ENCODE results near the gene ABHD17C. TPM values are rescaled to one million over a fixed set of nuclear protein-coding genes. Genes with fewer than 3 reads are reported as not detected.

ABHD17C gene
- total RNA-seq, 1 donor from 2014 or later = 7.5 TPM

DNA sequence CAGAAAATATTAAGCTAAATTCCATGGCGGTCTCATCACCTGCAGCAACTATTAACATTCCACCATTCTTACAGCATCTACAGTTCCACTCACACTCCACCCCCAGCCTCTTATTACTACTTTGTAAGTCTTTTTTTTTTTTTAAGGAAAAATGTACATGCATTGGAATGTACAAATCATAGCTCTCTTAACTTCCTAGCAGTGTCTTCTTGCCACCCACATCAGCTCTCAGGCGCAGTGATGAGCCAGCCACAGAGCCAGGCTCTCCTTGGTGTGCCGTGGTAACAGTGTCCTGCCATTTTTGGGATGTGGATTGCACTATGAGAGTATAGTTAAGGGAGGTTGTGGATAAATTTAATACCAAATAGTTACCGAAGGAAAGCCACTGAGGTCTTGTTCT, 17.8 kb downstream of the ABHD17C start:
- ATAC-seq = no peak

DNA sequence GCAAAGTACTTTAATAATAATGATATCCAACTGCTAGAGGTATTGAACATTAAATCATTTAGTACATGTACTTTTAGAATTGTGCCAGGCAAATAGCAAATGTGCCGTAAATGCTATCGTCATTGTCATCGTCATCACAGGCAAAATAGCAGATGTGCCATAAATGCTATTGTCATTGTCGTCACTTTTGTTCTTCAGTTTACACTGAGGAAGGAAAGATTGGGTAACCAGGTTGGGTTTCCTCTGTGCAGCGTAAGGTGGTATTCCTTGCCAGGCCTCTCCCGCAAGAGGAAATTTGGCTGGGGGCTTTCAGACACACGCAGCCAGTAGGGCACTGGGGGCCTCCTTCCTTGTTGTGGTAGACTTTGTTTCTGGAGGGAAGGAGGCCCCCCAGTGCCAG, 26.4 kb downstream of the ABHD17C start:
- intact Hi-C loops (cut with micrococcal nuclease) = no loop called here
- DNase-seq = no peak
- no peak for ATAC-seq

More for the DNA sequence above, 17.8 kb downstream of the ABHD17C start:
- intact Hi-C loops (cut with micrococcal nuclease) = no loop called here
- no peak for DNase-seq

DNA sequence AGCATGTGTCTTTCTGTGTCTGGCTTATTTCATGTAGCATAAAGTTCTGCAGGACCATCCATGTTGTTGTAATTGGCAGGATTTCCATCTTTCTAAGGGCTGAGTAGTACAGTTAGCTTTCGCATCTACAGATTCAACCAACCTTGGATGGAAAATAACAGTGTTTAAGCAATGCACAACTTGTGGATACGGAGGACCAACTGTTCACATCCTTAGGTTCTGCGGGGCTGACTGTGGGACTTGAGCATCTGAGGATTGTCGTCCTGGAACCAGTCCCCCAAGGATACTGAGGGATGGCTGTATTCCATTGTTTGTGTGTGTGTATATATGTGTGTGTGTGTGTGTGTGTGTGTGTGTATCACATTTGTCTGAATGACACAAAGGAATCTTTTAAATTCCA, 27.7 kb downstream of the ABHD17C start:
- ATAC-seq (no peak), DNase-seq (no peak)
- intact Hi-C loops (cut with micrococcal nuclease) = no loop called here

DNA sequence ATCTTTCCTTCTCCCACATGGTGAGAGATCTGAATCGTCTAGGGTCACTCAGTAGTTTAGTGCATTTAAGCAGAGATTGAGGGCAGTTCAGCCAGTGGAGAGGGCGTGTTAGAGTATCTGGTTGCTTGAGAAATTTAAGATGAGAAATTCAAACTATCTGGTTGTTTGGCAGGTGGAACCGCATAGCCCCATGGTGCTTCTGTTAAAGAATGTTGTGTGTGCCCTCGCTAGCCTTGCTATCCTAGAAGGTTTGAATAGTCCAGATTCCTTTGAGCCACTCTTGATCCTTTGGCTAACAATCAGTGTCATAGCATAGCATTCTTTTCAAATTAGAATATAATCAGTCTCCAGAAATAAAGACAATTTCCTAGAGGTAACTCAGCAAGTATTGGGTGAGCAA, 32.1 kb downstream of the ABHD17C start:
- ATAC-seq = no peak
- no peak for DNase-seq
- intact Hi-C loops (cut with micrococcal nuclease) = no loop called here

DNA sequence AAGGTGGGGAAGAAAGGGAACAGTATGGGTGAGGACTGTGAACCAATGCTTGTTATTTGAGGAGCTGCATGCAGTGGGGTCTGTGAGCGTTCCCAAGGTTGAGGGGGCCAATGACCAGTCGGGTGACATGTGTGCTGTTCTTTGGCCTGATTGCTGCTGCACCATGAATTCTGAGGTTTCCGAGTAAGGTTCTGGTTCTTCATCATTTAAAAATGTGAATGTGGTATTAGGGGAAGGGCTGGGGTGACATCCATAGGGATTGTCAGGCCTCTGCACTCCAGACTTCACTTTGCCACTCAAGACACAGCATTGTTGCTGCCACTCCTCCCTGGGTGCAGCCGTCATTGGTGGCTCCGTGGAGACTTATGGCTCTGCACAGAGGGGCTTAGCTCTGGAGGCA, 32.5 kb downstream of the ABHD17C start:
- no peak for DNase-seq
- intact Hi-C loops (cut with micrococcal nuclease) = no loop called here
- ATAC-seq = no peak

DNA sequence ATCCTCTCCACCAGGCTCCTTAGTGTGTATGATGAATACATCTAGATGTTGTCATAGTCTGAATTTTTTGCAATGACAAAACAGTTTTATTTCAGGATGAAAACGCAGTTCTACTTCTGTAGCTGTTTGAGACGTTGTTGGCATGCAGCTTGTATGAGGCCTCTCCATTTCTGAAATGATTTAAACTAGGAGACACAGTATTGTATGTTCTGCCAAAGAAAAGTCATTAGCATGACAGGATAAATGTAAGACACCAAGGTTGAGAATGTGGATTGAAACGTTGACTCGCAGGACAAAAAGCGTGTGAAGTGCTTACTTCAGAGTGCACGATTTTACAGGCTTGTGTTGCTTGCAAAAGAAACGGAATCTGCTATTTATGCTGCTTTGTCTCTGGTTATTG, 35.3 kb downstream of the ABHD17C start:
- ATAC-seq = no peak
- DNase-seq = no peak
- intact Hi-C loops (cut with micrococcal nuclease) = no loop called here

DNA sequence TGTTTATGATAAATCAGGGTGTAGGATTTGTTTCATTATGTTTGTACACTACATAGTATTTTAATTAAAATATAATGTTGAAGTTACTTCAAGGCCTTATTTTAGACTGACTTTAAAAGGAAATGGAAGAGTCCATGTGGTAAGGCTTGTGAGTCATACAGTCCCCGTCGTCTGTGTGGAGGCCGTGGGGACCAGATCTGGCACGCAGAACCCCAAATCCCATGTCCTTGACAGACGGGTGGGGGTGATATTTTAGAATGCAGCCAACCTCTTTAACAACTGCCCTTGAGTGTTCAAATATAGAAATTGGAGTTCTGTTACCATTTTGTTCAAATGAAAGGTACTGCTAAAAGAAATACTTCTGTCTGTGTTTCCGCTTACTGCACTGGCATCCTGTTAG, 35.8 kb downstream of the ABHD17C start:
- no peak for ATAC-seq
- intact Hi-C loops (cut with micrococcal nuclease) = no loop called here
- no peak for DNase-seq

DNA sequence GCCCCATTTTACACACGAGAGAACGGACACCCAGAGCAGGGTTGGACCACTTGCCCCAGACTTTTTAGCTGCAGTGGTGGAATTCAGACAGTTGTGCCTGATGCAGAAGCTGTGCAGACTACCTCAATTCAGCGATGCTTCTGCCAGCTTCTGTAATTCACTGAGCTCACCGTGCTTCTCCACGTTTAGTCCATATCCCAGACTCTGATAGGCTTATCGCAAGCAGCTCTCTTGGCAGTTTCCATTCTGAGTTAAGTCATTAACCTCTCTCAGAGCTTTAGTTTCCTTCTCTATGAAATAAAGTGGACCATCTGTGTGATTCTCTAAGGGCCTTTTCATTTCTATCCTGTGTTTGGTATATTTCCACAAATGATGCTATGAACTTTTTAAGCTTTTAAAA, 37.1 kb downstream of the ABHD17C start:
- DNase-seq (no peak), ATAC-seq (peak; percentile 73)
- intact Hi-C loops (cut with micrococcal nuclease) = no loop called here

DNA sequence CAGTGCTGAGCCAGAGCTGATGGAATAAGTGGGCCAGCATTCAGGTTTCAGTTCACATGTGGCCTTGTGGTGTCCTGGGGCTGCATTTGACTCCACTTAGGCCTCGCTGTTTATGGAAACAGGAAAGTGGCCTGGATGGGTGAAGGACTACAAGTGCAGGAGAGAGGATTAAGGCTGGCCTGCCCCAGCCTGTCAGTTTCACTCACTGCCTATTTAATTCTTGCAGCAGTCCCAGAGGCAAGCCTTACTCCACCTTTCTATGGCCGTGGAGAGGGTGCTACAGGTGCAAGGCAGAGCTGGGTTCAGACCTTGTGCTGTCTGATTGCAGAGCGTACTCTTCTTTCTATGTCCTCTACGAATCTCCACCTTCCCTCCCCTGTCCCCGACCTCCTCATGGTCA, 37.7 kb downstream of the ABHD17C start:
- intact Hi-C loops (cut with micrococcal nuclease) = no loop called here
- ATAC-seq (peak; percentile 50), DNase-seq (no peak)

DNA sequence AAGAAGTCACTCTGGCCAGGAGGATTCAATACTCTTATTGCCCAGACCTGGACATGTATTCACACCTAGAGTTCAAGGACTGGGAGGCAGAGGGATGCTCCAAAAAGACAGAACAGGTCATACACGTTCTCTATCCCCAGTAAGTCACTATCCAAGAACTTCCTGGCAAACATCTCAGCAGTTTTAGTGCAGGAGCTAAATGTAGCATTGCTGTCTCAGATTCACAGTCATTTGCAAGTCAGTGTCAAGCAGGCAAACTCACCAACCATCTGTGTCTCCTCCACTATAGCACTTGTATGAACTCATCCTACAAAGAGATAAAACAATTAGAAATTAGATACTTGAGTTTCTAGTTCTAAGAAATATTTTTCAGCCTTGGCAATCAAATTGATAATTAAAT, 38.4 kb downstream of the ABHD17C start:
- DNase-seq (no peak), ATAC-seq (no peak)
- intact Hi-C loops (cut with micrococcal nuclease) = no loop called here

DNA sequence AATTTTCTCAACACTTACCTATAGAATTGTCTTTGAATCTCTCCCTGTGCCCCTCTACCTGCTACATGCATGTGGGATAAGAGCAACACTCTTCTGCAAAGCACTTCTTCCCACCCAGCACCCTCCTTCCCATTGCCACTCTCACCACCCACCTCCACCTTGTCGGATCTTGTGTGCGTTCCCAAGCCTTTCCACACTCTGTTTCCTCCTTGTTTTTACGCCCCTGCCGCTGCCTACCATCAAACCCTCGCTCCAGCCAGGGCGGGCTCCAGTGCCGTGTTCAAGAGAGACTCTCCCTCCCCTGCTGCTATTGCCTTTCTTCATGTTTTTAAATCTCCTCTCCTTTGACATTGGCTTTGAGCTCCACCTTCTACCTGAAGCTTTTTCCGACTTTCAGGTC, 40.2 kb downstream of the ABHD17C start:
- ATAC-seq (no peak), DNase-seq (no peak)
- intact Hi-C loops (cut with micrococcal nuclease) = no loop called here

DNA sequence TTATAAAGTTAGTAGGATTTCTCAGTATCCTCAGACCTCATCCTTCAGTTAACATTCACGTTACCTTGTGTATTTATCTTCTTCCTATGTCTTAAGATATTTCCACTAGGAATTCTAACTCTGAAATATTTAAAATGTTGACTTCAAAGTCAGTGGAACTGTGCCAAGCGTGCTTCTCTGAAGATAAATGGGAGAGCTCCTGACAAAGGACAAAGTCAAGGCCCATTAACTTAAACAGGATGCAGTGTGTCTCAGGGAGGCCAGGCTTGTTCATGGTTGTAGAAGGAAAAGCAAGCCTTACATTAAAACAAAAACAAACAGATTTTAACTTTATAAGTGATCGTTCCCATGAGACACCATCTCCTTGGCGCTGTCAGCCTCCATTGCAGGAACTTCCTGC, 41.5 kb downstream of the ABHD17C start:
- ATAC-seq (no peak), DNase-seq (no peak)
- intact Hi-C loops (cut with micrococcal nuclease) = no loop called here

DNA sequence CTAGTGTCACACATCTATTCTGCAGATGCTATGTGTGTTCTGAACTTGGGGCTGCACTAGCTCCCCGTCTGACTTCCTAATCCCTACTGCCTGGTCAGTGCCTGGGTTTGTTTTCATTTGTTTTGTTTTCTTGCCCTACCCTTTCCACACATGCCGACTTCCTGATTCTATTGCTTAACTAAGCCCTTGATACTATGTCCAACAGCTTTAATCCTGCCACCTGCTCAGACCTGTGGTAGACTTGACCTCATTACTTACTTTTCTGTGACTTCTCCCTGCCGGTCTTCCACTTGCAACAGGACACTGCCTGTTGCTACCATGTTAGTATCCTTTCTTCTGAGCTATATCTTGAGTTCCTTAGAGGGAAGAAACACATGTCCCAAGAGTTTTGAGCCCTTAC, 44.8 kb downstream of the ABHD17C start:
- DNase-seq (no peak), ATAC-seq (no peak)
- intact Hi-C loops (cut with micrococcal nuclease) = no loop called here

DNA sequence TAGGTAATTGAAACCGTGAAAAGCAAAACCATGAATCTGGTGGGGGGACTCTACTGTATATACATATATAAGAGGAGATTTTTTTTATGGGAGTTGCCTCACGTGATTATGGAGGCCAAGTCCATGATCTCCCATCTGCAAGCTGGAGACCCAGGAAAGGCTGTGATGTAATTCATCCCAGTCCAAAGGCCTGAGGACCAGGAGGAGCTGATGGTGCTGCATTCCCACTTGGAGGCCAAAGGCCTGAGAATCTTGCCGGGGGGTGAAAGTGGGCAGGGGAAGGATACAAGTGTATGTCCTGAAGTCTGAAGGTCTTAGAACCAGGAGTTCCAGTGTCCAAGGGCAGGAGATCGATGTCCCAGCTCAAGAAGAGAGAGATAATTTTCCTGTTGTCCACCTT, 47.0 kb downstream of the ABHD17C start:
- intact Hi-C loops (cut with micrococcal nuclease) = no loop called here
- ATAC-seq = no peak
- DNase-seq = no peak

DNA sequence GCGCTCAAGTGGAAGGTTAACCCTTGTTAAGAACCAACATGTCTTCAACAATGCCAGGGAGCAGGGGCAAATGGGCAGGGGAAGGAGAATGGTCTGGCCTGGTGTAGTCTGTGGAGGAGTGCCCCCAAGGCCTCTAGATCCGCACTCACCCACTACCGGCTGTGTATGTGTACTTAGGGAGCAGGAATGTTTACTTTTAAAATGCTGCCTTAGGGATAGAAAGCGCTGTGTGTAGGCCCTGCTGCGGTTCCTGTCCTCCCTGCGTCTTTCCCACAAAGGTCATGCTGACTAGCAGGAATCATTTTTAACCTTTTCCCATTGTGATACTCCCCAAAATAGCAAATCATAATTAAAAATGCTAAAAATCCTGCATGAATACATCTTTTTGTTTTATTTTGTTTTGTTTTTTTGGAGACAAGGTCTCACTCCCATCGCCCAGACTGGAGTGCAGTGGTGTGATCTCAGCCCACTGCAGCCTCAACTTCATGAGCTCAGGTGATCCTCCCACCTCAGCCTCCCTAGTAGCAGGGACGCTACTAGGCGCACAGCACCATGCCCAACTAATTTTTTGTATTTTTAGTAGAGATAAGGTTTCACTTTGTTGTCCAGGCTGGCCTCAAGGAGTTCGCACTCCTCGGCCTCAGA, 48.2 kb downstream of the ABHD17C start:
- intact Hi-C loops (cut with micrococcal nuclease) = no loop called here
- DNase-seq (no peak), ATAC-seq (no peak)

DNA sequence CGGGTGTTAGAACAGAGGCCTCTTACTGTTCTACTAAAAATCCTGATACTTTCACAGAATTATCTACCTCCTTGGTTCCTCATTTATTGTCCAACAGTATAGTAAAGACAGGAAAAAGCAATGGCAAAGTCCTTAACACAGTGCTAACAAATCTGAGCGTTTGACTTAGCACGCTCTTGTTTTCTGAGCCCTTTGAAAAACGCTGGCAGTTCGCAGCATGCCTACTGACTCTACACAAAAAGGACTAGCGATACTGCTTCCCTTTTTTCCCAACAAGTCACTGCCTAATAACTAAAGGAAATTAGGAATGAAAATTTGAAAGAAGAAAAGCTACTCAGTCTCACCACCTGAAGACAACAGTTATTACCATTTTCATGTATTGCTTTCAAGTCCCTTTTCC, 49.3 kb downstream of the ABHD17C start:
- no peak for ATAC-seq
- intact Hi-C loops (cut with micrococcal nuclease) = no loop called here
- DNase-seq = no peak

DNA sequence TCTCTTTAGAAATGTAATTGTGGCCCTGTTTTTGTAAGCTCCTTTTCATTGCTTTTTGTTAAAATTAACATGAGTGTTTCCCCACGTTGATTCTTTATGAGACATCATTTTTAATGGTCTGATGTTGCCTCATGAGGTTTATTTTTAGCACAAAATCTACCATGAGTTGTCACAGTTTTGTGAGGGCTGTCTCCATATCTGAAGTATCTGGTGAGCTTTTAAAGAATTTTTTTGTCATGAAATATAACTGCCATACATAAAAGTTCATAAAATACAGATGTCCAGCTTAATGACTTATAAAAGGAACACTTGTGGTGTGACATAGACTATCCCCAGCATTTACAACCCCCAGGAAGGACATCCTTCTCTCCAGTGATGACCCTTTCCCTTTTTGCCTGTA, 49.7 kb downstream of the ABHD17C start:
- intact Hi-C loops (cut with micrococcal nuclease) = no loop called here
- ATAC-seq = no peak
- DNase-seq = no peak

DNA sequence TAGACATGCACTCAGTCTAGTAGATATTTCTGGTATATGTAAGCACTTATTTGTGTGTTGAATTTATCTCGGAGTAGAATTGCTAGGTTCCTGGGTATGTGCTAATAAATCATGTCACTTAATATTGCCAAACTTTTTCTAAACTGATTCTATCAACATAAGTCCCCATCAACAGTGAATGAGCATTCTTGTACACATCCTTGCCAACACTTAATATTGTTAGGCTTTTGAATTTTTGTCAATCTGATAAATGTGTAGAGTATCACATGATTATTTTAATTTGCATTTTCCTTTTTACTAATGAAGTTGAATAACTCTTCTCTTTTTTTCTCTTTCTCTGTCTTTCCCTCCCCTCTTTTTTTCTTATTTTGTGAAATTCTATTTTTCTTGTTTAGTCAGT, 50.8 kb downstream of the ABHD17C start:
- ATAC-seq = no peak
- intact Hi-C loops (cut with micrococcal nuclease) = no loop called here
- no peak for DNase-seq

DNA sequence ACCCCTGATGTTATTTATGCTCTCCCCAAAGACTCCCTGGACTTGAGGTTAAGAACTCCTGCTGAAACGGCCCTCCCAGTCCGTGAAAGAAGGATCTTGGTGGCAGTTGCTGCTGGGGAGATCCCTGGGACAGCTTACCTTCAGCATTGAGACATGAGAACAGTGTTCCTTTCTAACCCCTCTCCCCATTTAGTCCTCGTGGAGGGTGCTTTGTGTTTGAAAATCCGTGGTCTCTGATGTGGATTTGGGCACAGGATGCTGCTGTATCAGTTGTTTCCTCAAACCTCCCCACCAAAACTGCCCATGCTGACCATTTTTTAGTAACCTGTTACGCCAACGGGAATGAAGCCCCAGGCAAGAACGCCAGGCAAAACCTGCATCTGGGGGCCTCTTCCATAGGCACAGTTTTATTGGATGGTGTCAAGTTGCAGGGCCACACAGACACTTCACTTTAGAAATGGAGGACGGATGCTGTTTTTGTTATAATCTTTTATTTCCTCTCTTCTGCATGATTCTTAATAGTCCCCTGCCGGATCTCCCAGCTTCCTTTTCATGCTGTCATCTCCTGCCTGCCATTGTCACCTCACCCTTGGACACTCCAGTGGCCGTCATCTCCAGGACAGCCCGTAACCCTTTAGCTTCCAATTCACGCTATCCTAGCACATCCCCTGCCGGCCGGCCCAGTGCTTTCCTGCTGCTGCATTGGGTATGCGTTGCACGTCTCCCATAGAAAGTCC, 52.4 kb downstream of the ABHD17C start:
- DNase-seq = no peak
- no peak for ATAC-seq
- intact Hi-C loops (cut with micrococcal nuclease) = no loop called here

DNA sequence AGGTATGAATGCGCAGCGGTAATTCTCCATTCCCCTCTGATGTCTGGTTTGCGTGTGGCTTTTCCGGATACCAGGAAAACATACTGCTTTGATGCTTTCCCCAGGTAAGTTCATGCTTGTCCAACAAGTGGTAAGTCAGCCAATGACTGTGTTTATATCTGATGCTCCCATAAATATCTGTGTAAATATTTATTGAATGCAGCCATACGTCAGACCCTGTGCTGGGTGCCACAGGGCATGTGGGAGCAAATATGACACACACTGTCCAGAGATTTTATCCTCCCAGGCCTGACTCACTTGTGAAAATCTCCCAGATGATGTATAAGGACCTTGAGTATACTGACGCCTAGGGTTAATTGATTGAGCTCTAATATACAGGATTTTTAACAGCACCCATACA, 54.5 kb downstream of the ABHD17C start:
- DNase-seq (no peak), ATAC-seq (no peak)
- intact Hi-C loops (cut with micrococcal nuclease) = no loop called here

DNA sequence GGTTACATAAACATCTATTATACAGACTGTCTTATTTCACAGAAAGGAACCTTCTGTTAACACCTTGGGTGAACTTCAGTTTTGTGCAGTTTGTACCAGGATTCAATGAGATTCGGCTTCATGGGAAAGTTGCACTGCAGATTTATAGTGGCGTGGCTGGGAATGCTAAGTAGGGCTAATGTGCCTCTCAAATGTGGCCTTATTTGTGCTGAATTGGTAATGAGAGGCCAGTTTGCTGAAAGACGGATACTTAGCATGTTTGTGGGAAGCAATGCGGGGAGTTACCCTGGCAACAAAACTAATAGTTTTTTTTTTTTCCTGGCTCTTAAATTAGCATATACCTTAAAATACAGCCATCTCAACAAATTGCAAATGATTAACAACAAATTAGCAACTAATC, 55.5 kb downstream of the ABHD17C start:
- DNase-seq = no peak
- intact Hi-C loops (cut with micrococcal nuclease) = no loop called here

More for the DNA sequence above, 55.5 kb downstream of the ABHD17C start:
- ATAC-seq = no peak
